Renal pelvis (tissue), 12 donors: ENCODE measurements around the gene ZNF724. TPM values are rescaled to one million over a fixed set of nuclear protein-coding genes. Genes with fewer than 3 reads are reported as not detected.
"Not testable (repeated sequence)": the region's sequence is repeated elsewhere in the genome, so short reads cannot be mapped to it uniquely, and the experiment has no call there.

ENCODE experiments used
- DNase-seq: peaks from one replicate; pipeline ENCODE4 v3.0.0-alpha.2; 2013
- long read RNA-seq, 16 experiments: transcript quantifications; one replicate each; lab custom pipeline, GENCODE V29; 2026
- polyA plus RNA-seq, 3 donors: library from polyadenylated mRNA; unstranded; fragments of 120-200 nt; gene quantifications; one replicate each; pipeline ENCODE4 v1.2.1, GENCODE V29; 2013; ENCODE audit not compliant: insufficient read length in 3 of 3

Gene ZNF724
- polyA plus RNA-seq, result 1 to 10 TPM; 5.0 to 5.6 (median 5.3) TPM
- long read RNA-seq, donor 1, result 0 reads
- long read RNA-seq, donor 2, partial matches to known transcripts, result 0 of 1 reads
- long read RNA-seq, donor 2, other reads (novel, unspliced or antisense), result 0 of 1 reads
- long read RNA-seq, donor 3, partial matches to known transcripts, result 0 of 1 reads
- long read RNA-seq, donor 3, other reads (novel, unspliced or antisense), result 0 of 1 reads
- long read RNA-seq, donor 4, partial matches to known transcripts, result 0 of 1 reads
- long read RNA-seq, donor 4, other reads (novel, unspliced or antisense), result 0 of 1 reads
- long read RNA-seq, donor 5, result 0 reads
- long read RNA-seq, donor 6, result 0 reads
- long read RNA-seq, donor 7, partial matches to known transcripts, result 14 of 14 reads
- long read RNA-seq, donor 7, other reads (novel, unspliced or antisense), result 0 of 14 reads
- long read RNA-seq, donor 8, result 0 reads
- long read RNA-seq, donor 9, partial matches to known transcripts, result 0 of 3 reads
- long read RNA-seq, donor 9, other reads (novel, unspliced or antisense), result 0 of 3 reads
- long read RNA-seq, donor 10, partial matches to known transcripts, result 0 of 2 reads
- long read RNA-seq, donor 10, other reads (novel, unspliced or antisense), result 0 of 2 reads
- long read RNA-seq, donor 11, result 0 reads
- long read RNA-seq, donor 12, partial matches to known transcripts, result 0 of 1 reads
- long read RNA-seq, donor 12, other reads (novel, unspliced or antisense), result 0 of 1 reads
- long read RNA-seq, donor 13, partial matches to known transcripts, result 0 of 1 reads
- long read RNA-seq, donor 13, other reads (novel, unspliced or antisense), result 0 of 1 reads
- long read RNA-seq, donor 14, result 0 reads
- long read RNA-seq, donor 15, result 0 reads
- long read RNA-seq, donor 16, partial matches to known transcripts, result 0 of 1 reads
- long read RNA-seq, donor 16, other reads (novel, unspliced or antisense), result 0 of 1 reads

- peak; percentile 98 for DNase-seq
Measured at GRCh38 chr19:23249911-23250649, at the start of gene ZNF724. Gene ZNF724 (minus strand): TSS chr19:23250394. CDS start chr19:23250242, 152 bp downstream.

- no peak for DNase-seq
Measured at GRCh38 chr19:23294141-23294540, 43.9 kb upstream of the ZNF724 start.

GRCh38 chr19:23289966-23290365 is 39.8 kb upstream of the ZNF724 start:
- not testable (repeated sequence) for DNase-seq

DNA sequence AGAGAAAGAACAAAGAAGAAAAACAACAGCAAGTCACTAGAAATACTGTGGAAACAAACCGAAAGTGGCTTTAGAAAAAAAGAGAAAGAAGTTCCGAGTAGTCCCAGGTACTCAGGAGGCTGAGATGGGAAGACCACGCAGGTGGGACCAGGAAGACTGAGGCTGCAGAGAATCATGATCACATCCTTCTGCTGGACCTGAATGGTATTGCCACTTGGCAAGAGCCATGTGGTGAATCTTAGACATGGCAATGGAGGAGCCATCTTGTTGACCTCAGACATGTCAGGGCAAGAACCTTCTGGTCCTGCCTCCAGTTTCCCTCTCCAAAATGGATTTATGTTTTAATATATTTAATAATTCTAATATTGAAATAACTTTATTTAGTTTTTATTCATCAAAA is 37.4 kb upstream of the ZNF724 start:
- DNase-seq, result no peak

GRCh38 chr19:23286477-23286876 is 36.3 kb upstream of the ZNF724 start:
- no peak for DNase-seq

GRCh38 chr19:23285948-23286347 is 35.8 kb upstream of the ZNF724 start:
- no peak for DNase-seq

- not testable (repeated sequence) for DNase-seq
Measured at GRCh38 chr19:23285326-23285725, 35.1 kb upstream of the ZNF724 start.

- DNase-seq, result peak; percentile 33
Measured at GRCh38 chr19:23283925-23284324, 33.7 kb upstream of the ZNF724 start.

DNA sequence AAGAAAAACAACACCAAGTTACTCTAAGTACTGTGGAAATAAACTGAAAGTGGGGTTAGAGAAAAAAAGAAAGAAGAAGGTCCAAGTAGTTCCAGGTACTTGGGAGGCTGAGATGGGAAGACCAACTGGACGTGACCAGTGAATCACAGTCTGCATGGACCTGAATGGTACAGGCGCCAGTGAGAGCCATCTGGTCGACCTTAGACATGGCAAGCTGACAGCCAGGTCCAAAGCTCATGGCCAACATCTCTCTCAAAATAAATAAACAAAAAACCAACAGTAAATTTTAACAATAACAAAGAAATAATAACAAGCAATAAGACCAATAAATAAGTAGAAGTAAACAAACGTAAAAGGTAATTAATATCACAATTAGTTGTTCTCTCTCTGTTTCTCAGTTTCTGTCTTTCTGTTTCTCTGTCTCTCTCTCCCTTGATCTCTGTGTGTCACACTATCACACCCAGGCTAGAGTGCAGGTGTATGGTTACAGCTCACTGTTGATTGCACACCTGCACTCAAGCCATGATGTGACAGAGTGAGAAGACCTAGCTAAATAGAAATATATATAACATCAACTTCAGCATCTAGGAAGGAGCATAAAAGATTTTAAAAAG is 31.6 kb upstream of the ZNF724 start:
- no peak for DNase-seq

DNA sequence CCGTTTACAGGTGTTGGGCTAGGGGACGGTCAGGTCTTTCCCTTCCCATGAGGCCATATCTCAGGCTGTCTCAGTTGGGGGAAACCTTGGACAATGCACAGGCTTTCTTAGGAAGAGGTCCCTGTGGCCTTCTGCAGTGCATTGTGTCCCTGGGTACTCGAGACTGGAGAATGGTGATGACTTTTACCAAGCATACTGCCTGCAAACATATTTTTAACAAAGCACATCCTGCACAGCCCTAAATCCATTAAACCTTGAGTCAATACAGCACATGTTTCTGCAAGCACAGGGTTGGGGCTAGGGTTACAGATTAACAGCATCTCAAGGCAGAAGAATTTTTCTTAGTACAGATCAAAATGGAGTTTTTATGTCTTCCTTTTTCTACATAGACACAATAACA is 27.9 kb upstream of the ZNF724 start:
- DNase-seq, result not testable (repeated sequence)

GRCh38 chr19:23273590-23274412 is 23.6 kb upstream of the ZNF724 start:
- DNase-seq, result peak; percentile 94

DNA sequence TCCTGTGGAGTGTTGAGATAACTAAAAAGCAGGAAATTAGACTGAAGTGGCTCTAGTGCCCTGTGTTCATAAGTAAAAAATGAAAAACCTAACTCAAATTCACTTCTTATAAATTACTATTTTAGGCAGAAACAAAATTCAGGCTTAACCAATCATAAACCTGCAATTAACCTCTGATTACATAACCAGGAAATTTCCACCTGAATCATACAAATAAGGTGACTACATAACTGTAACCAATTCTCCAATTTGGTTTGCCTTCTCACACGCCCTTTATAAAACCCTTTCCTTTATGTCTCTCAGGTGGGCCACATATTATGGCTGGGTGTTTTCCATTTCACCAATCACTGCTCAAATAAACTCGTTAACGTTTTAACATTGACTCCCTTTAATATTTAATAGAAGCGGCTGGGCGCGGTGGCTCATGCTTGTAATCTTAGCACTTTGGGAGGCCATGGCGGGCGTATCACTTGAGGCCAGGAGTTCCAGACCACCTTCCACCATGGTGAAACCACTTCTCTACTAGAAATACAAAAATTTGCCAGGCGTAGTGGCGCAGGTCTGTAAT is 22.9 kb upstream of the ZNF724 start:
- DNase-seq, result no peak

- DNase-seq, result no peak
Measured at GRCh38 chr19:23263870-23264590, 13.8 kb upstream of the ZNF724 start.

DNA sequence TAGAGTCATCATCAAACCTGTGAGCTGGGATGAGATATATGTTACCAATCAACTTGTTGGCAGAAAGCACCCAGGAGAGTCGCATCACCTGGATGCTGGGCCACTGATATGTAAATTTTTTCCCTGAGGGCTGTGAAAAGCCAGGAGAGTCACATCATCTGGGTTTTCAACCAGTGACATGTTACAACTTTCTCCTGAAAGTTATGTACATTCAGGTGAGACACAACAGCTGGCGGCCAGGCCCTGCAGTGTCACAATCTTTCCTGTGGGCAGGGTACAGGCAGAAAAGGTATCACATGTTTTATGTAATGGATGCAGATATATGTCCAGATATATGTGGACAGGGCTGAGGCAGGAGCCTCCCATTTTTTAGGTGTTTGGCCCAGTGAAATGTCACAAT is 13.2 kb upstream of the ZNF724 start:
- no peak for DNase-seq

GRCh38 chr19:23262920-23263319 is 12.7 kb upstream of the ZNF724 start:
- DNase-seq, result no peak

- DNase-seq, result no peak
Measured at GRCh38 chr19:23261496-23262020, 11.4 kb upstream of the ZNF724 start.

DNA sequence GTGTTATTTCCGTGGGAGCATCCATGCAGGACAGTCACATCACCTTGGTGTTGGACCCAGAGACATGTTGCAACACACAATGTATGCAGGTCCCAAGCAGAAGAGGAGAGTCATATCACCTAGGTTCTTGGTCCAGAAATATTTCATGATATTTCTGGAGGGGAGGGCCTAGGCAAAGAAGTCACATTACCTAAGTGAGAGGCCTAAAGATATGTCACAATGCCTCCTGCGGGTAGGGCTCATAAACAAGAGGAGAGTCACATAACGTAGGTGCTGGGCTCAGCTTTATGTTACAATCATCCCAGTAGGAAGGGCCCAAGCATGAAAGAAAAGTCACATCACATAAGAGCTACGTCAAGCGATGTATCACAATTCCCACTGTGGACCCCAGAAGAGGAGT is 10.8 kb upstream of the ZNF724 start:
- no peak for DNase-seq

- no peak for DNase-seq
Measured at GRCh38 chr19:23259961-23260360, 9.8 kb upstream of the ZNF724 start.

- no peak for DNase-seq
Measured at GRCh38 chr19:23255700-23256099, 5.5 kb upstream of the ZNF724 start.
